Trophoblast cell (in vitro differentiated cells and primary cell): Measurements from ENCODE around the gene OTUB1.

Experiments
- DNase-seq, 2 donors: peaks; one replicate each; pipeline ENCODE4 v3.0.0-alpha.2; 2016
- H2AFZ ChIP-seq: 2 replicates; pipeline ENCODE4 v1.6.1; 2013; ENCODE audit warnings: low read length, moderate library complexity, mild to moderate bottlenecking; ENCODE audit not compliant: insufficient read depth, poor library complexity
- H2AK5ac ChIP-seq: 2 replicates; pipeline ENCODE4 v1.6.1; 2013; ENCODE audit warnings: mild to moderate bottlenecking, low read length
- H2BK120ac ChIP-seq: 2 replicates; pipeline ENCODE4 v1.6.1; 2013; ENCODE audit warnings: low read length, mild to moderate bottlenecking, moderate library complexity; ENCODE audit not compliant: insufficient read depth, poor library complexity
- H2BK12ac ChIP-seq: 2 replicates; pipeline ENCODE4 v1.6.1; 2013; ENCODE audit warnings: mild to moderate bottlenecking, low read length, moderate library complexity
- H2BK5ac ChIP-seq: 2 replicates; pipeline ENCODE4 v1.6.1; 2013; ENCODE audit warnings: low read length, low read depth, moderate library complexity, mild to moderate bottlenecking; ENCODE audit not compliant: poor library complexity
- H3K14ac ChIP-seq: 2 replicates; pipeline ENCODE4 v1.6.1; 2013; ENCODE audit warnings: mild to moderate bottlenecking, low read length
- H3K18ac ChIP-seq: 2 replicates; pipeline ENCODE4 v1.6.1; 2013; ENCODE audit warnings: mild to moderate bottlenecking, low read length
- H3K23ac ChIP-seq: 2 replicates; pipeline ENCODE4 v1.6.1; 2013; ENCODE audit warnings: low read length
- H3K27ac ChIP-seq: 2 replicates; pipeline ENCODE4 v1.5.1; 2013; ENCODE audit warnings: low read depth, mild to moderate bottlenecking, inconsistent platforms, low read length, moderate library complexity
- H3K27me3 ChIP-seq: 2 replicates; pipeline ENCODE4 v1.6.1; 2013; ENCODE audit warnings: inconsistent platforms, mild to moderate bottlenecking, low read length, moderate library complexity; ENCODE audit not compliant: insufficient read depth
- H3K36me3 ChIP-seq, 2 experiments: 1 replicate in 1 of 2; 2 replicates in 1 of 2; pipeline ENCODE4 v1.6.1; 2013; ENCODE audit warnings: low read length in 2 of 2, mild to moderate bottlenecking in 2 of 2, moderate library complexity in 1 of 2; ENCODE audit not compliant: insufficient read depth in 2 of 2, control insufficient read depth in 1 of 2
- H3K4ac ChIP-seq: 2 replicates; pipeline ENCODE4 v1.6.1; 2013; ENCODE audit warnings: low read depth, mild to moderate bottlenecking, low read length, moderate library complexity
- H3K4me1 ChIP-seq, 2 experiments: 1 replicate in 1 of 2; 2 replicates in 1 of 2; pipeline ENCODE4 v1.6.1; 2013; ENCODE audit warnings: low read length in 2 of 2, mild to moderate bottlenecking in 2 of 2, moderate library complexity in 1 of 2; ENCODE audit not compliant: insufficient read depth in 2 of 2, control insufficient read depth in 1 of 2
- H3K4me2 ChIP-seq: 2 replicates; pipeline ENCODE4 v1.6.1; 2013; ENCODE audit warnings: inconsistent platforms, mild to moderate bottlenecking, low read length, moderate library complexity
- H3K4me3 ChIP-seq: 2 replicates; pipeline ENCODE4 v1.5.1; 2013; ENCODE audit warnings: mild to moderate bottlenecking, low read depth, low read length, inconsistent platforms
- H3K79me1 ChIP-seq: one replicate; pipeline ENCODE4 v1.6.1; 2013; ENCODE audit warnings: low read length
- H3K79me2 ChIP-seq: 2 replicates; pipeline ENCODE4 v1.6.1; 2013; ENCODE audit warnings: low read length, mild to moderate bottlenecking; ENCODE audit not compliant: control insufficient read depth, insufficient read depth, poor library complexity
- H3K9ac ChIP-seq: 2 replicates; pipeline ENCODE4 v1.6.1; 2013; ENCODE audit warnings: mild to moderate bottlenecking, low read length
- H3K9me3 ChIP-seq: 2 replicates; pipeline ENCODE4 v1.6.1; 2013; ENCODE audit warnings: low read depth, mild to moderate bottlenecking, control low read depth, inconsistent platforms, low read length; ENCODE audit not compliant: insufficient read depth
- H4K12ac ChIP-seq: 2 replicates; pipeline ENCODE4 v1.6.1; 2013; ENCODE audit warnings: low read depth, mild to moderate bottlenecking, low read length, moderate library complexity
- H4K8ac ChIP-seq: 2 replicates; pipeline ENCODE4 v1.6.1; 2013; ENCODE audit warnings: low read depth, mild to moderate bottlenecking, low read length, moderate library complexity
- H4K91ac ChIP-seq: one replicate; pipeline ENCODE4 v1.6.1; 2013; ENCODE audit warnings: low read depth, mild to moderate bottlenecking, low read length, moderate library complexity
- WGBS: extraction: QIAGEN DNeasy Blood & Tissue Kit; methylation state at CpG from one replicate; pipeline ENCODE4 v1.1.7; 2013; ENCODE audit warnings: missing lambda C conversion rate; ENCODE audit not compliant: insufficient read length, insufficient coverage; ENCODE audit errors: extremely low coverage; 5-methylcytosine and 5-hydroxymethylcytosine counted together

OTUB1 gene

GRCh38 chr11:64003807-64004589 lies 17.8 kb downstream of the OTUB1 start:
- H3K14ac ChIP-seq = no peak overlapping the region
- no peak overlapping the region for H3K23ac ChIP-seq
- no peak overlapping the region for H2BK12ac ChIP-seq
- H3K79me1 ChIP-seq = no peaks in the 10 kb centered on the region
- H4K91ac ChIP-seq = no peak overlapping the region
- H2AFZ ChIP-seq = no peak overlapping the region
- H4K8ac ChIP-seq = no peak overlapping the region
- H2BK120ac ChIP-seq = no peak overlapping the region
- peaks cover 12 to 20% of the 10 kb centered on the region in 2 experiments for H3K4me1 ChIP-seq
- H3K79me2 ChIP-seq = no peaks in the 10 kb centered on the region
- H3K27me3 ChIP-seq = peaks cover 14% of the 10 kb centered on the region
- no peak overlapping the region for H3K4me3 ChIP-seq
- no peaks in the 10 kb centered on the region for H3K36me3 ChIP-seq
- H4K12ac ChIP-seq = no peak overlapping the region
- no peak overlapping the region for H2AK5ac ChIP-seq
- no peak overlapping the region for H3K4me2 ChIP-seq
- H3K9me3 ChIP-seq = peaks cover 2% of the 10 kb centered on the region
- DNase-seq = no peak
- no peak overlapping the region for H3K27ac ChIP-seq
- H3K9ac ChIP-seq = no peak overlapping the region
- H3K4ac ChIP-seq = no peak overlapping the region
- no CpG with 5 or more reads among the region's 23 CpGs for WGBS
- H3K18ac ChIP-seq = no peak overlapping the region
- H2BK5ac ChIP-seq = no peak overlapping the region

DNA sequence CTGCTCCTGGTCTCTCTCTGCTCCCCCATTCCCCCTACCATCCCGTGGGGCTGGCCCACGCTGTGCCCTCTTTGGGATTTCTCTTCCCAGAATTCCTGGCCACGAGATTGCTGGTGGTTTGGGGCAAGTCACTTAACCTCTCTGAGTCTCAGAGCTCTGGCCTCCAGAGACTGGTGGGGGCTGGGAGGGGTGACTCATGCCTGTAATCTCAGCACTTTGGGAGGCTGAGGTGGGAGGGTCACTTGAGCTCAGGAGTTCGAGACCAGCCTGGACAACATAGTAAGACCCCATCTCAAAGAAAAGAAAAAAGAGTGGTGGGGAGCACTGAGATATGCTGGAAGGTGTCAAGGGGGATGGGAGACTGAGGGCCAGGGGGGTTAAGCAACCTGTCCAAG lies 18.3 kb downstream of the OTUB1 start:
- Histone ChIP-seq H2AK5ac (no peak overlapping the region), H3K4me1 (peaks cover 14 to 21% of the 10 kb centered on the region in 2 experiments), H3K23ac (no peak overlapping the region), H3K4ac (no peak overlapping the region), H3K79me1 (no peaks in the 10 kb centered on the region), H3K9ac (no peak overlapping the region), H2BK120ac (no peak overlapping the region), H3K18ac (no peak overlapping the region), H2BK12ac (no peak overlapping the region), H3K14ac (no peak overlapping the region), H4K8ac (no peak overlapping the region), H3K4me2 (no peak overlapping the region), H3K36me3 (no peaks in the 10 kb centered on the region), H3K4me3 (no peak overlapping the region), H4K91ac (no peak overlapping the region), H2AFZ (no peak overlapping the region), H3K27me3 (peaks cover 14% of the 10 kb centered on the region), H2BK5ac (no peak overlapping the region), H3K27ac (no peak overlapping the region), H3K9me3 (peaks cover 2% of the 10 kb centered on the region), H3K79me2 (no peaks in the 10 kb centered on the region), H4K12ac (no peak overlapping the region)
- WGBS = no CpG with 5 or more reads among the region's 4 CpGs
- no peak for DNase-seq

- no peak for DNase-seq
- Histone ChIP-seq H3K4me2 (no peak overlapping the region), H3K27me3 (peaks cover 14% of the 10 kb centered on the region), H2AK5ac (no peak overlapping the region), H3K4me1 (peaks cover 12 to 16% of the 10 kb centered on the region in 2 experiments), H4K91ac (no peak overlapping the region), H2BK5ac (no peak overlapping the region), H3K79me1 (no peaks in the 10 kb centered on the region), H3K9me3 (peaks cover 2% of the 10 kb centered on the region), H3K4me3 (no peak overlapping the region), H2BK12ac (no peak overlapping the region), H3K4ac (no peak overlapping the region), H3K36me3 (no peaks in the 10 kb centered on the region), H3K14ac (no peak overlapping the region), H3K79me2 (no peaks in the 10 kb centered on the region), H3K23ac (no peak overlapping the region), H3K27ac (no peak overlapping the region), H3K18ac (no peak overlapping the region), H2BK120ac (no peak overlapping the region), H4K12ac (no peak overlapping the region), H2AFZ (no peak overlapping the region), H4K8ac (no peak overlapping the region), H3K9ac (no peak overlapping the region)
- no CpG with 5 or more reads among the region's 4 CpGs for WGBS
Measured at GRCh38 chr11:64005691-64006090, 19.5 kb downstream of the OTUB1 start.

DNA sequence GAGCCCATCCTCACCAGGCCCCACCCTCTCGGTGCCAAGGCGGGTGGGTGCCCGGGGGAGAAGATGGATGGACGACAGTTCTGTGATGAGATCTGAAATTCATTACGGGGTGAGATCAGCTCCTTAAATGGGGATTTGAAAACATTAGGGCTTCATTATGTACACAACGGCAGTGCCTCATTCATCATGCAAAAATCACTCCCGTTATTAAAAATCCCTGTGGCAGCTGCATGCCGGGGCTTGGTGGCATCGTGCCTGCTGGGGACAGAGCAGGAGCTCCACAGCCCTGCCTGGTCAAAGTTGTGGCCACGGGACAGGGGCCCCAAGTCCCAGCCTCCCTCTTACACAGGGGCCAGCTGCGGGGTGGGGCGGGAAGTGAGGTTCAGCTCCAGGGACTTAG lies 20.2 kb downstream of the OTUB1 start:
- Histone ChIP-seq H4K12ac (no peak overlapping the region), H2AFZ (no peak overlapping the region), H3K4me2 (no peak overlapping the region), H3K14ac (no peak overlapping the region), H3K36me3 (no peaks in the 10 kb centered on the region), H3K4me3 (no peak overlapping the region), H2BK5ac (no peak overlapping the region), H4K91ac (no peak overlapping the region), H2AK5ac (no peak overlapping the region), H3K4ac (no peak overlapping the region), H2BK12ac (no peak overlapping the region), H3K9me3 (peaks cover 2% of the 10 kb centered on the region), H3K79me1 (no peaks in the 10 kb centered on the region), H3K9ac (no peak overlapping the region), H2BK120ac (no peak overlapping the region), H4K8ac (no peak overlapping the region), H3K23ac (no peak overlapping the region), H3K27me3 (peaks cover 14% of the 10 kb centered on the region), H3K4me1 (peaks cover 12 to 16% of the 10 kb centered on the region in 2 experiments), H3K18ac (no peak overlapping the region), H3K27ac (no peak overlapping the region), H3K79me2 (no peaks in the 10 kb centered on the region)
- WGBS = no CpG with 5 or more reads among the region's 12 CpGs
- no peak for DNase-seq
